ENCODE results near the gene CAB39. TPM values are rescaled to one million over a fixed set of nuclear protein-coding genes. Genes with fewer than 3 reads are reported as not detected.

The CAB39 gene
- polyA plus RNA-seq, 1 donor (not counting 4 experiments of a cell fraction or from before 2014, with no cell fraction given), result 120 TPM

DNA sequence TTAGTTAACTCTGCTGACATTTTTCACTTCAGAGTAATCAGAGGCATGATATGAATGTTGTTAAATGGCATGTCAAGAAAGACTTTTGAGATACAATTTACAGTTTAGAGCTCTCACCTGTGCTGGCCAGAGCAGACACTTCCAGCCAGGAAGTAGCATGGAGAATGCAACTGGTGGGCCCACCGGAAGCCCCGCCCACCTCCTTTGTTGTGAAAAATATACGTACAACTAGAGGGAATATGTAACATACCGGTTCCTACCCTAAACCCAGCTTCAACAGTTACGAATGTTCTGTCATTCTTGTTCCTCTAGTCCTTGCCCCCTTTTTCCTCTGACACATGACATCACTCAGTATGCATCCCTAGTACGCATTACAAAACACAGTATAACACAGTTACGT, 81.9 kb downstream of the CAB39 start:
- DNase-seq (ENCODE audit: low read depth, low spot score), result no peak
- Histone ChIP-seq H3K4me1 (ENCODE audit: control insufficient read depth, extremely low read depth, insufficient read depth, low read length) (peaks cover 40% of the 10 kb centered on the region), H3K9ac (ENCODE audit: control insufficient read depth, extremely low read depth, insufficient read depth, low read length) (peak overlapping the region; percentile 65)

DNA sequence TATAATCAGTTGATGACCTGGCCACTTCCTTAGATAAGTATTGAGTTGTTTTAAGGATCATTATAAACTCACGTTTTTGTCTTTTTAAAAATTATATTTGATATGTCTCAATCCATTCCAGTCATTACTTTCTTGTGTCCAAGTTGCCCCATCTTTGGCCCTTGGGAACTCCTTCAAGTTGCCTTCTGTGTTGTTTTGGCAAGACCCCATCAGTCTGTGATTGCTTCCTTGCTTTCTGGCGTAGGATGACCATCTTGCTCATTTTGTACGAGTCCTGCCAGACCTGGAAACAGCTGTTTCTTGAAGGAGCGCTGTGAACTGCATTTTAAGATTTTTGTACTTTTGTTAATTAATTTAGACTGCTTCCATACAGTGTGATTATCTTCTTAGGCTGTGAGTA, 83.2 kb downstream of the CAB39 start:
- Histone ChIP-seq H4K20me1 (ENCODE audit: control insufficient read depth, extremely low read depth, insufficient read depth, low read length) (no peaks in the 10 kb centered on the region), H3K27me3 (ENCODE audit: control insufficient read depth, extremely low read depth, insufficient read depth, low read length) (no peaks in the 10 kb centered on the region), H2AFZ (ENCODE audit: control insufficient read depth, low read length) (no peak overlapping the region), H3K4me2 (ENCODE audit: control insufficient read depth, extremely low read depth, insufficient read depth, low read depth, low read length) (peak overlapping the region; percentile 25), H3K4me3 (ENCODE audit: control insufficient read depth in 2 of 3, extremely low read depth in 1 of 3, insufficient read depth in 2 of 3, low read depth in 1 of 3, low read length in 3 of 3) (no peak overlapping the region), H3K36me3 (ENCODE audit: control insufficient read depth in 2 of 2, extremely low read depth in 1 of 2, insufficient read depth in 2 of 2, low read length in 2 of 2) (peaks cover 11 to 47% of the 10 kb centered on the region in 2 experiments), H3K9ac (ENCODE audit: control insufficient read depth, extremely low read depth, insufficient read depth, low read length) (peak overlapping the region; percentile 16), H3K27ac (ENCODE audit: control insufficient read depth, insufficient read depth, low read length) (peak overlapping the region; percentile 97), H3K9me3 (ENCODE audit: control insufficient read depth, low read depth, low read length) (peaks cover 3% of the 10 kb centered on the region), H3K9me1 (ENCODE audit: control insufficient read depth, extremely low read depth, insufficient read depth, low read length) (no peaks in the 10 kb centered on the region), H3K4me1 (ENCODE audit: control insufficient read depth, extremely low read depth, insufficient read depth, low read length) (peaks cover 40% of the 10 kb centered on the region), H3K79me2 (ENCODE audit: control insufficient read depth, insufficient read depth, low read length) (peaks cover 56% of the 10 kb centered on the region)
- DNase-seq (ENCODE audit: low read depth, low spot score) (no peak), FAIRE-seq (no peak)
- TF ChIP-seq EZH2 (IDR thresholded peaks at IDR 0.05; ENCODE audit: low read length), result no peak
- no peak for TF ChIP-seq CTCF (optimal IDR thresholded peaks at IDR 0.05 in 1 of 3, IDR thresholded peaks at IDR 0.05 in 1 of 3, conservative IDR thresholded peaks at IDR 0.05 in 1 of 3; ENCODE audit: extremely low read depth in 1 of 3, insufficient read depth in 2 of 3, low read length in 3 of 3)
- dilution Hi-C loops (cut with MboI; ENCODE audit: extremely low pct_ligation_motif_present, low sequenced_read_pairs), result no loop called here

More for the DNA sequence above, 81.9 kb downstream of the CAB39 start:
- Histone ChIP-seq H3K9me1 (ENCODE audit: control insufficient read depth, extremely low read depth, insufficient read depth, low read length) (no peaks in the 10 kb centered on the region), H3K9me3 (ENCODE audit: control insufficient read depth, low read depth, low read length) (peaks cover 5% of the 10 kb centered on the region), H4K20me1 (ENCODE audit: control insufficient read depth, extremely low read depth, insufficient read depth, low read length) (no peaks in the 10 kb centered on the region), H3K4me3 (ENCODE audit: control insufficient read depth in 2 of 3, extremely low read depth in 1 of 3, insufficient read depth in 2 of 3, low read depth in 1 of 3, low read length in 3 of 3) (peak overlapping the region in 1 of 3 experiments; percentile 41), H3K36me3 (ENCODE audit: control insufficient read depth in 2 of 2, extremely low read depth in 1 of 2, insufficient read depth in 2 of 2, low read length in 2 of 2) (peaks cover 15 to 49% of the 10 kb centered on the region in 2 experiments), H3K4me2 (ENCODE audit: control insufficient read depth, extremely low read depth, insufficient read depth, low read depth, low read length) (peak overlapping the region; percentile 70), H3K79me2 (ENCODE audit: control insufficient read depth, insufficient read depth, low read length) (peaks cover 57% of the 10 kb centered on the region), H3K27me3 (ENCODE audit: control insufficient read depth, extremely low read depth, insufficient read depth, low read length) (no peaks in the 10 kb centered on the region), H3K27ac (ENCODE audit: control insufficient read depth, insufficient read depth, low read length) (peak overlapping the region; percentile 97), H2AFZ (ENCODE audit: control insufficient read depth, low read length) (no peak overlapping the region)
- TF ChIP-seq EZH2 (IDR thresholded peaks at IDR 0.05; ENCODE audit: low read length) (no peak), CTCF (optimal IDR thresholded peaks at IDR 0.05 in 1 of 3, IDR thresholded peaks at IDR 0.05 in 1 of 3, conservative IDR thresholded peaks at IDR 0.05 in 1 of 3; ENCODE audit: extremely low read depth in 1 of 3, insufficient read depth in 2 of 3, low read length in 3 of 3) (no peak)
- no peak for FAIRE-seq
- dilution Hi-C loops (cut with MboI; ENCODE audit: extremely low pct_ligation_motif_present, low sequenced_read_pairs), result no loop called here

Measured in keratinocyte (primary cell).